Occipital lobe (tissue), 2 donors: Measurements from ENCODE around the gene RBM12. TPM values are rescaled to one million over a fixed set of nuclear protein-coding genes. Genes with fewer than 3 reads are reported as not detected.
A peak's percentile ranks its signal among the peaks of the same experiment; 100 is the strongest.

ENCODE experiments used
- DNase-seq: peaks from one replicate; lab custom pipeline; 2025; lab: John Stamatoyannopoulos, UW
- total RNA-seq: library from RNA; depleted of rRNA; stranded (reverse); fragments of >200 nt; gene quantifications from one replicate; pipeline ENCODE4 v1.2.3, GENCODE V29; 2014

Gene RBM12
- total RNA-seq, 1 donor from 2014 or later, result 108 TPM

DNA sequence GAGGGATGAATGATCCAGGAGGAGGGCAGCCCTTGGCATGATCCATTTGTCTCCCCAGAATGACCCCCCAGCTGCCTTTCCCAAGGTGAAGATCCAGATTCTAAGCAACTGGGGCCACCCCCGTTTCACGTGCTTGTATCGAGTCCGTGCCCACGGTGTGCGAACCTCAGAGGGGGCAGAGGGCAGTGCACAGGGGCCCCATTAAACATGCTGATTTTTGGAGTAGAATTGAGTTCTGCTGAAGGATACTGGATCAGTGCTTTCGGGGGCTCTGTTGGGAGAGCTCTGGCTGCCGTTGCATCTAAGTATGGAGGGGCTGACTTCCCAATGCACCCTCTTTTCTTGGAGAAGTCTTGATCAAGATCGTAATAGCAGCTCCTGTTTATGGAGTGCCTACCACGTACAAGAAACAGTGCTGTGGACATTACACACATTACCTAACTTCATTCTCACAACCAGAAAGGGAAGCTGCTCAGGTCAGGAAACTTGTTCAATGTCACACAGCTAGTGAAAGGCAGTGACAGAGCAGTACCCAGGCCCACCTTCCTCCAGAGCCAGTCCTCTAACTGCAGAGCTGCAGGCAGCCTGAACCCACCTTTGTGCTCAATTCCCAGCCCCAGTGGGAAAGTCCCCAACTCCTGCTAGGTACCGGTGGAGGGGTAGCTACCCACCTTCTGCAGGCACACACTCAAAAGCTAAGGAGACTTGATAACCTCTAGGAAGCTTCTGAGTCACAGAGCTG is 43.7 kb downstream of the RBM12 start:
- DNase-seq, result no peak

DNA sequence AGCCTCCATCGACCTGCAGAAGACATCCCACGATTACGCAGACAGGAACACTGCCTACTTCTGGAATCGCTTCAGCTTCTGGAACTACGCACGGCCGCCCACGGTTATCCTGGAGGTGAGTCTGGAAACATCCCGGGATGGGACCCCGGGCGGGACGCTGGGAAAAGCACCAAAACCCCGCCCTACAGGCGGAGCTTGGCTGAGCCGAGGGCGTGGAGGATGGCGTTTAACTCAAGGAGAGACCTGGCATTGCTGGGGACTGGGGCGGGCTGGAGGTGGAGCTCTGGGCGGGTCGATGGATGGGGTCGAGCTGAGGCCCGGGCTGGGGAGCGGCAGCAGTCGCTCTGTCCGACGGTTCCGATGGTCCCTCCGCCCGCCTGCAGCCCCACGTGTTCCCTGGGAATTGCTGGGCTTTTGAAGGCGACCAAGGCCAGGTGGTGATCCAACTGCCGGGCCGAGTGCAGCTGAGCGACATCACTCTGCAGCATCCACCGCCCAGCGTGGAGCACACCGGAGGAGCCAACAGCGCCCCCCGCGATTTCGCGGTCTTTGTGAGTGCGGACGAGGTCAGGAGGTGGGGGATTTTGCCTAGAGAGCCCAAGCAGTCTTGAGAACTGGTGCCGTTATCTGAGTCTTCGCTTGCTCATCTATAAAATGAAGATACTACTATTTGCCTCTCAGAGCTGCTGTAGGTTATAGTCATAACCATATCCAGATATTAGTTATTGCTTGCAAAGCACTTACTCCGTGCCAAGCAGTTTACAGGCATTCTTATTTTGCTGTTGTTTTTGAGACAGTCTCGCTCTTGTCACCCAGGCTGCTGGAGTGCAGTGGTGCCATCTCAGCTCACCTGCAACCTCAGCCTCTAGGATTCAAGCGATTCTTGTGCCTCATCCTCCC is 45.3 kb downstream of the RBM12 start:
- peak; percentile 46 for DNase-seq

DNA sequence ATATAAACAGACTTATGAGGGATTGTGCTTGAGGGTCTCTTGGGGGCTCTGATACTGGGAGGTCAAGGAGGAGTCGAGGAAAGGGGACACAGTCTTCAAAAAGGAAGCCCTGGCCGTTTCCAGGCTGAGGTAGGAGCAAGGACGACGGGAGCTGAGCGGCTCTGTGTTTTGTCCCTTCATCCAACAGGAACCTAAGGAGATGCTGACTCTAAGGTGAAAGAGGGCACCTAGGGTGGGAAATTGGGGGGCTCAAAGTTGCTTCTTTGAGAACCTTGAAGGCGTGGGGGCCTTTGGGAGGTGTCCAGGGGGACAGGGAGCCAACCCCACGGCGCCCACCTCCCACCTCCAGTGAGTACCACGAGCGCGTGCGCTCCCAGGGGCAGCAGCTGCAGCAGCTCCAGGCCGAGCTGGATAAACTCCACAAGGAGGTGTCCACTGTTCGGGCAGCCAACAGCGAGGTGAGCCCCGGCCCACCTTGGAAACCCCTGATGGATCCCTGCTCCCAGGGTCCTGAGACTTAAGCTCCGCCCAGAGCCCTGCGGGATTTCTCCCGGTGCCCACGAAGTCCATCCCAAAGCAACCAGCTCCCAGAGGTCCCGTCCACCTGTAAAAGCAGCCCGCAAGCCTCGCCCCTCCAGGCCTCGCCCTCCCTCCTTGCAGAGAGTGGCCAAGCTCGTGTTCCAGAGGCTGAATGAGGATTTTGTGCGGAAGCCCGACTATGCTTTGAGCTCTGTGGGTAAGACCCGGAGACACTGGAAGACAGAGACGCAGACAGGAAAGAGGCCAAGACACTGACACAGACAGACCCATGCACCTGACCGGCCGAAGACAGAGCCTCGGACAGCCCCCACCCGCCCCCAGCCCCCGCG is 46.2 kb downstream of the RBM12 start:
- no peak for DNase-seq

DNA sequence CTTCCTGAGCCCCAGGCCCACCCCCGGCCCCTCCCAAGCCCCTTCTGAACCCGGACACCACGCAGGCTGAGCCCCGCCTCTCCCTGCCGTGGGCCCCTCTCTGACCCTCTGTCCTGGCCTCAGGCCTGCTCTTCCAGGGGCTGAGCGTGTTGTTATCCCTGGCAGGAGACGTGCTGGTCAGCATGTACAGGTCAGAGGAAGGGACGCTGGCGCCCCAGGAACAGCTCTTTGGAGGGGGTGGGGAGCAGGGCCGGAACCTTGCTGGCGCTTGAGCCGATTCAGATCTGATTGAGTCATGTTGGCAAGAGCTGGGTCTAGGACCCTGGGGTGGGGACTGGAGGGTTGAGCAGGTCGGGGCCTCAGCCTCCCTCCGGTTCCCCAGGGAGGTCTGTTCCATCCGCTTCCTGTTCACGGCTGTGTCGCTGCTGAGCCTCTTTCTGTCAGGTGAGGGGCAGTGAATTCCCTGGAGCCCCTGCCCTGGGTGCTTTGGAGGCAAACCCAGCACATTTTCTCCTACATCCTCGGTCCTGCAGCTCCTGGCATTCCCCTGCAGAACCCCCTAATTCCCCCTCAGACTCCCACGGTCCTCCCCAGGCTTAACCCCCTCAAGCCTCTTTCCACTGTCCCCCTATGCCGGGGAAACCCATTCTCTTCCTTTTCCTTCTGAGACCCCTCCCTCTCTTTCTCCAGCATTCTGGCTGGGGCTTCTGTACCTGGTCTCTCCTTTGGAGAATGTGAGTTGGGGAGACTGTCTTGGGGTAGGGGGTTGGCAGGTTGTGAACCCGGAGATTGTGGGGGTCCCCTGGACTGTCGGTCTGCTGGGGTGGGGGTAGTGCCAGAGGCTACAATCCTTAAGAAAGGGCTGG is 47.1 kb downstream of the RBM12 start:
- DNase-seq, result peak; percentile 20

DNA sequence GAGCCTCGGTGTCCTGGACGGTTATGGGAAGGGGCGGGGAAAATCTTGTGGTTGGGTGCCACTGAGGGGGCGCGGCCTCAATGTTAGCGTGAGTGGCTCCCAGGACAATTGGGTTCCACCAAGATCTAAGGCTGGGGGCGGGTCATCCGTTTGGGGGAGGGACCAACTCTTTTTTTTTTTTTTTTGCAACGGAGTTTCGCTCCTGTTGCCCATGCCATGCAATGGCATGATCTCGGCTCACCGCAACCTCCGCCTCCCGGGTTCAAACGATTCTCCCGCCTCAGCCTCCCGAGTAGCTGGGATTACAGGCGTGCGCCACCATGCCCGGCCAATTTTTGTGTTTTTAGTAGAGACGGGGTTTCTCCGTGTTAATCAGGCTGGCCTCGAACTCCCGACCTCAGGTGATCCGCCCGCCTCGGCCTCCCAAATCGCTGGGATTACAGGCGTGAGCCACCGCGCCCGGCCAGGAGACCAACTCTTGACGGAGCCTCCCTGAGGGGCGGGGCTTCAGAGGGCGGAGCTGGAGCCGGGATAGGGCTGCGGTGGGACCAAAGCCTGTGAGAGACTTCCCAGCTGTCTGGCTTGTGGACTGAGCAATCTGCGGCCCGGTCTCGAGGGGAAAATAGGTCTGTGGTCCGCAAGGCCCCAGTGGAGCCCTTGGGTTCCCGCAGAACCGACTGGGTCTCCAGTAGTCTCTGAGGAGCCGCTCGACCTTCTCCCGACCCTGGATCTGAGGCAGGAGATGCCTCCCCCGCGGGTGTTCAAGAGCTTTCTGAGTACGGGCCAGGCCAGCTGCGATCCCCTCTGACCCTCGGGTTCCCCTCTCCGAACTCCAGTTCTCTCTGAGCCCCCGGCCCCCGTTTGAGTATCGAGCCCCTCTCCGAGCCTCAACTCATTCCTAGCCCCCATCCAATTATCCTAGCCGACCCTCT is 48.0 kb downstream of the RBM12 start:
- peak; percentile 55 for DNase-seq

DNA sequence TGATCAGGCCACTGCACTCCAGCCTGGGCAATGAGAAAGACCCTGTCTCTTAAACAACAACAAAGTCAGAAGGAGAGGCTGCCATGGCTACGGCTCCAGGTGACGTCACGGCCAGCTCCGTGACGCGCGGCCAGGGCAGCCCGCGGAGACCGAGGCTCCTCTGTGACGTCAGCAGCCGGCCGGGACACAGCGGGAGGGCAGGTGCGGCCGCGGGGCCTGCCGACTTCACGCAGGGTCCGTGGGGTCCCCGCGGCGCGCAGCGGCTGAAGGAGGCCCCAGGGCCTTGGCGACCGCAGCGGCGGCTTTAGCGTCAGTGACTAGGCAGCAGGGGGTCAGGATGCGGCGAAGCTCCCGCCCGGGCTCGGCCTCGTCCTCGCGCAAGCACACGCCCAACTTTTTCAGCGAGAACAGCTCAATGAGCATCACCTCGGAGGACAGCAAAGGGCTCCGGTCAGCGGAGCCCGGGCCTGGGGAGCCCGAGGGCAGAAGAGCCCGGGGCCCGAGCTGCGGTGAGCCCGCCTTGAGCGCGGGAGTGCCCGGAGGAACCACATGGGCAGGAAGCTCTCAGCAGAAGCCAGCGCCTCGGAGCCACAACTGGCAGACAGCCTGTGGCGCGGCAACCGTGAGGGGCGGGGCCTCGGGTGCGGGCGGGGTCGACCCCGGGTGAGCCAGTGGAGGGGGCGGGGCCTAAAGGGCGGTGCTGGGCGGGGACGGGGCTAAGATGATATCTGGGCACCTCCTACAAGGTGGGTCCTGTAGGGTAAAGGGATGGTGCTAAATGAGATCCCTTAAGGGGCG is 48.8 kb downstream of the RBM12 start, which contains the start of gene SPAG4:
SPAG4 (plus strand) TSS at position 163 of the 798 bp plus-strand sequence; CDS start at position 338, 175 bp downstream.
- peak; percentile 95 for DNase-seq

DNA sequence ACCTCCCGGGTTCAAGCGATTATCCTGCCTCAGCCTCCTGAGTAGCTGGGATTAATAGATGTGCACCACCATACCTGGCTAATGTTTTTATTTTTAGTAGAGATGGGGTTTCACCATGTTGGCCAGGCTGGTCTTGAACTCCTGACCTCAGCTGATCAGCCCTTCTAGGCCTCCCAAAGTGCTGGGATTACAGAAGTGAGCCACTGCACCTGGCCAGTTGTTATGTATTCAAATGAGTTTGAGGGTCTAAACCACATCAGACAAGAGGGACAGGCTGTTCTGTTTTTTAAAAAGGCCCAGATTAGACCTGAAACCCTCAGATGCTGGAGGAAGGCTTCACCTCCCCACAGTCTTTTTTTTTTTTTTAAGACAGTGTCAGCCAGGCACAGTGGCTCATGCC is 53.2 kb downstream of the RBM12 start:
- no peak for DNase-seq

DNA sequence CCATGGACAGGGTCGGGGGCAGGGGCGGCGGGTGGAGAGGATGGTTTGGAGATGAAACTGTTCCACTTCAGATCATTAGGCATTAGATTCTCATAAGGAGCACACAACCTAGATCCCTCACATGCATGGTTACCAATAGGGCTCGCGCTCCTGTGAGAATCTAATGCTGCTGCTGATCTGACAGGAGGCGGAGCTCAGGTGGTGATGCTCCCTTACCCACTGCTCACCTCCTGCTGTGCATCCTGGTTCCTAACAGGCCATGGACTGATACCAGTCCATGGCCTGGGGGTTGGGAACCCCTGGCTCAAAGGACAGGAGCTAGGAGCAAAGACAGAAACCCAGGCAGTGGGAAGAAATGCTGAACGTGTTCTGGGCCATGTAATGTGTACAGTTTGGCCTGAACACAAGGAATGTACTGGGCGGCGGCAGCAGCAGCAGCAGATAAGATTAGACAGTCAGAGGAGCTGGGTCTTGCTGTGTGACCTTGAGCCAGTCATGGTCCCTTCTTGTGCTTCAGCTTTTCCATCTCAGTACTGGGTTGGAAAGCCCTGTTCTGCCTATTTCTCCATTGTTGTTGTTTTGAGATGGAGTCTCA is 53.8 kb downstream of the RBM12 start:
- DNase-seq, result no peak

DNA sequence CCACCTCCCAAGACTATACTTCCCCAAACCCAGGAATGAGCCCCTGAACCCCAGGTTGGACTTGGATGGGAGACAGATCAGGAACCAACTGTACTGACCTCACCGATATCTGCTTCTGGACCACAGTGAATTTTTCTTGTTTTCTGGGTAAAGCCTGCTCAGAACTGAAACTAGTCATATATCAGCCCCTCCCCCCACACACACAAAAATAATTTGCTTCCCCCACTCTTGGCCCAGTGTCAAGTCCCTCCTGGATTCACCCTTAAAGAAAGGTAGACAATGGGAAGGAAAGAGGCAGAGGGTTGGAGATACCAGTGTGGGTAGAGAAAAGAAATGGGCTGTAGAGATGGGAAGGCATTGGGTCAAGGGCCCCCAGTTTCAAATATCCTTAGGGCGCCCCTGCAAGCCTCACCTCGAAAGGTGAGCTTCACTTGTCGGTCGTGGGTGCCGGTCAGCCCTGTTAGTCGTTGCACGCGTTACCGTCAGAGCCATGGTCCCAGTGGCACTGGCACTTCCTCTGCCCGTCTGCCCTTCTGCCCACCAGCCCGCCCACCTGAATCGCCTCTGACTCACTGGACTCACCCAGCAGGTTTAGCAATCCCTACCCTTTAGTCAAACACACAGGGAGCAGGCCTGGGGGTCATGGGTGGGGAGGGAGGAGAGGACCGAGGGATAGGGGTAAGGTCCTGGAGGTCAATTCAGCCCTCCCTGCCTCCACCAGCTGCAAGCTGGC is 57.5 kb downstream of the RBM12 start:
- DNase-seq, result no peak

DNA sequence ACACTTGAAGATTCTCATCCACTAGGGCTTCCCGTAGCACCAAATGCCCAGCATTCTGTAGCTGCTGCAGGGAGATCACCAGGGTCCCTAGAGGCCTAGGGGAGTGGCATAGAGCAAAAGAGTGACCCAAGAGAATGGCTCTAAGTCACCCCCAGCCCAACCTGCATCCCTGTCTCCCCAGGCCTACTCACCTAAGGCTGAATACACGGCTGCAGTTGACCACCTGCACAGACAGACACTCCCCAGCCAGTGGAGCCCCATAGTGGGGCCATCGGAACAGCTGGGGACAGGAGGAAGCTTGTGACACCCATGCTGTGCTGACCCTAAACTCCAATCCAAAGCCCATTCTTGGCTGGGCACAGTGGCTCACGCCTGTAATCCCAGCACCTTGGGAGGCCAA is 58.6 kb downstream of the RBM12 start:
- DNase-seq, result no peak

DNA sequence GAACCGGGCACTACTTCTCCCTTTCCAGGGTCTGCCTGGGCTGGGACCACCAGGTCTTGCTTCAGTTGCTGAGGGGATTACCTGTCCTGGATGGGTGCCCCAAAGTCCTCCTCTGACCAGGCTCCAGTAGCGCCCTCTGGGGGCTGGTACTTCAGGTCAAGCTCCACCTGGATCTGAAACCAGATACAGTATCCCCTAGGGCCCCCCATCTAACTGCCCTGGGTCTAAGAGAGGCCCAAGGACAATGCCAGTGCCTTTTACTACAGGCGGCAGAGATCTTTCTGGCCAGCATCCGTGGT is 60.3 kb downstream of the RBM12 start:
- DNase-seq, result no peak

DNA sequence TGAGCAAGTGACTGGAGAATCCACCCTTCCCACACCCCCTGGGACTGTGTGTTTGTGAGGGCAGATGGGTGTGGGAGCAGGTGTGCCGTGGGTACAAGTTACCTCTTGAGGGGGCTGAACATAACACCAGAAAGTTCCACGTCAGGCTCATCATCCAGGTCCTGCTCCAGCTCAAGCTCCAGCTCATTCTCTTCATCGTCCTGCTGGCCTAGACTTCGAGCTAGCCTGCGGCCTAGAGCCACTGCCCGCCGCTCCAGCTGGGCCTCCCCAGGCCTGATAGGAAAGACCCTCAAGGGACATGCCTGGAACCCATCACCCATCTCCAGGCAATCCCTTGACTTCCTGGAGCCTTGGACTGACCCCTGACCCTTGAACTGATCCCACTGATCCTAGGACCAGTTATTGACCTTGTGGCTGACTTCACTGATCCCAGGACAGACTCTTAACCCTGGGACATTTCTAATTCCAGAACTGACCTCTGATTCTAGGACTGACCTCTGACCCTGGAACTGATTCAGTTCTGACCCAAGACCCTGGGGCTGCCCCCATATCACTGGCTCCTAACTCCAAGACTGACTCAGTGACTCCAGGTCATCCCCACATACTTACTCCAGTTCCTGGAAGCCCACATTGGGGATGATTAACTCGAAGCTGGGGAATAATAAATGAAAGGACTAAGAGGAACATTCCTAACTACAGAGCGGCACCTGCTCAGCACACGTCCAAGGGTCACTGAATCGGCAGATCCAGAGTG is 60.8 kb downstream of the RBM12 start:
- no peak for DNase-seq

DNA sequence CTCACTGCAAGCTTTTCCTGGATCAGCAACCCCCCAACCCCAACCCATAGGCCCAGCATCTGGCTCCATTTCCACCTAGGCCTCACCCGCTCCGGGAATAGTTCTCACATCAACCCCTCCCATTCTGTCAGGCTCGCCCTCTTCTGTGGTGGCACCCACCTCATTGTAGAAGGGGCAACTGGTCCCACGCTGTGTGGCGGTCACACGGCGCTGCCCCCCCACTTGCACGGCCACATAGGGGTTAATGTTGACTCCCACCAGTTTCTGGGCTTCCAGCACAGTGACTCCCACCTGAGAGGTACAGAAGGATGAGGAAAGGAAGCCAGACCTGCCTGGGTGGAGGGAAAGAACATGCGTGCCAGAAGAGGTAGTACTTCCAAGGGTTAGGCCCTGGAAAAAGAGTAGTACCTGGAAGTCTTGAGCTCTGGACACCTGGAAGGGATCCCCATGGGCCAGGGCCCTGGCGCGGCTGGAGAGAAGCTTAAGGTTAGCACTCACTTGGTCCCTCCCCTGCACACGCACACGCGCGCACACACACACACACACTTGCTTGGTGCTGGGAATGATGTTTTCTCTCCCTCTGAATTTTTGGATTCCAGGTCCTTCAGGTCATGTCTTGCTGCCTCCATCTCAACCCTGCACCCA is 61.7 kb downstream of the RBM12 start:
- no peak for DNase-seq

DNA sequence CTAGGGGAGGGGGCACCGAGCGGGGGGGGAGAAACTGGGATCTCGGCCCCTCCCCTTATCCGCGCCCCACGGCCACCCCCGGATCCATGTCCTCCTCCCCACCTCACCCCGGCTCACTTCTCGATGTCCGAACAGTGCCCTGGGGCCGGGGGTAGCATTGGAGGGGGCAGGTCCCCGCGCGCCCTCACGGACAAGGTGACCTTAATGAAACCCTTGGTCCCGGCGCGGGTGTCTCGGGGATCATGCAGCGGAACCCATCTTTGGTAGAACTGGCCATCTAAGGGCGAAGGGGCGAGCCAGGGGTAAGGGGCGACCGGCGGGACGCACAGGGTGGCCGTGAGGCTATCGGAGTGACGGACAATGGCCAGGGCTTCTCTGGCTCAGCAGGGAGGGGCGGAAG is 62.7 kb downstream of the RBM12 start:
- no peak for DNase-seq

DNA sequence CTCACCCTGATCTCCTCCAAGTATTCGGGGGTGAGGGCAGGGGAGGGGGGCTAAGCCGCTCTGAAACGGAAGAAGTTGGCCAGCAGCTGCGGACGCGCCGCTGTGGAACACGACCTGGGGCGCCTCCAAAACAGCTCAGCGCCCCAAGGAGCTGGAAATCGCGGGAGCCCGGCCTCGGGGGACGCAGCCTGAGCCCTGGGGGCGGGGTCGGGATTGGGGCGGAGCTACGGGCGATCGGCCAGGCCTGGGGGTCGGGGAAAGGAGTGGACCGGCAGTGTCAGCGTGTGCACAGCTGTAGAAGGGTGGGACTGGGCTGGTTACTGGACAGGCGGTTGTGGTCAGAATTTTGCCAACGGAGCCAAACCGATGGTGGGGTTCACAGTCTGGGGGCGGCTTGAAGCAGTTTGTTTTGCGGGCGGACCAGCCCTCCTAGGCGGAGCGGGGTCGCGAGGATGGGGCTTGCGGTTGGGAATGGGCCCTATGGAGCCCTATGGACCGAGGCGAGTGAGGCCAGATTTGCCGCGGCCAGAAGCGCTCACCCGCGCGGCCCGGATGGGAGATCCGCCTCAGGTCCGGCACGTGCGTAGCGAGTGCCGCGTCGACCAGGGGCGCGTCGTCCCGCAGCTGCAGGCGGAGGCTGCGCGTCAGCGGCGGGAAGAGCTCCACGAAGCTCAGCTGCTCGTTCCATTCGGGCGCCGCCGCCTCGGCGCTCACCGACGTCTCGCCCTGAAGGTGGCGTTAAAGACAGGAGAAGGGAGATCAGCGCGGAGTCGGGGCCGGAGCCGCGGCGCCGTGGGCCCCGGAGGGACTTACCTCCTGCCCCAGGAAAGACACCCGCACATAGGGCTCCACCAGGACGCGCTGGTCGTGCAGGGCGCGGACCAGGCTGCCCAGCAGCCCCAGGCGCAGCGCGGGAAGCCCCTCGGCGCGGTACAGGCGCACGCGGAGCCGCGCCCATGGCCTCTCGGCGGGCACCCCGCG is 63.4 kb downstream of the RBM12 start:
- peak; percentile 43 for DNase-seq
